ENCODE measurements around the gene HES7. TPM values are rescaled to one million over a fixed set of nuclear protein-coding genes. Genes with fewer than 3 reads are reported as not detected.

HES7 gene
- total and polyA plus RNA-seq, 9 of the 15 experiments (the other 6 are each of a cell fraction or from before 2014, with no cell fraction given) = 0.03 to 1.7 (median 0.14) TPM; not detected in 1

- TF ChIP-seq MBD1 (CRISPR knock-in tag; IDR thresholded peaks at IDR 0.05) = no peak
- TF ChIP-seq EP300 (IDR thresholded peaks at IDR 0.05; ENCODE audit: low read length) = peak; percentile 30; the same call in 1 of the 2 replicates
- TF ChIP-seq BMI1 (IDR thresholded peaks at IDR 0.05; ENCODE audit: low read length) = no peak
- TF ChIP-seq CBX8 (IDR thresholded peaks at IDR 0.05; ENCODE audit: borderline replicate concordance, extremely low read depth, low read depth, low read length, poor library complexity, severe bottlenecking) = no peak
- TF ChIP-seq ZNF449 (CRISPR knock-in tag; IDR thresholded peaks at IDR 0.05) = no peak
- no peak for TF ChIP-seq STAG1 (CRISPR knock-in tag; IDR thresholded peaks at IDR 0.05; ENCODE audit: borderline replicate concordance)
- no peak for TF ChIP-seq CUX1 (CRISPR knock-in tag; IDR thresholded peaks at IDR 0.05)
- TF ChIP-seq, protein P1, sequence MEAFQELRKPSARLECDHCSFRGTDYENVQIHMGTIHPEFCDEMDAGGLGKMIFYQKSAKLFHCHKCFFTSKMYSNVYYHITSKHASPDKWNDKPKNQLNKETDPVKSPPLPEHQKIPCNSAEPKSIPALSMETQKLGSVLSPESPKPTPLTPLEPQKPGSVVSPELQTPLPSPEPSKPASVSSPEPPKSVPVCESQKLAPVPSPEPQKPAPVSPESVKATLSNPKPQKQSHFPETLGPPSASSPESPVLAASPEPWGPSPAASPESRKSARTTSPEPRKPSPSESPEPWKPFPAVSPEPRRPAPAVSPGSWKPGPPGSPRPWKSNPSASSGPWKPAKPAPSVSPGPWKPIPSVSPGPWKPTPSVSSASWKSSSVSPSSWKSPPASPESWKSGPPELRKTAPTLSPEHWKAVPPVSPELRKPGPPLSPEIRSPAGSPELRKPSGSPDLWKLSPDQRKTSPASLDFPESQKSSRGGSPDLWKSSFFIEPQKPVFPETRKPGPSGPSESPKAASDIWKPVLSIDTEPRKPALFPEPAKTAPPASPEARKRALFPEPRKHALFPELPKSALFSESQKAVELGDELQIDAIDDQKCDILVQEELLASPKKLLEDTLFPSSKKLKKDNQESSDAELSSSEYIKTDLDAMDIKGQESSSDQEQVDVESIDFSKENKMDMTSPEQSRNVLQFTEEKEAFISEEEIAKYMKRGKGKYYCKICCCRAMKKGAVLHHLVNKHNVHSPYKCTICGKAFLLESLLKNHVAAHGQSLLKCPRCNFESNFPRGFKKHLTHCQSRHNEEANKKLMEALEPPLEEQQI (IDR thresholded peaks at IDR 0.05) = no peak
- no peak for TF ChIP-seq CREB3 (tag; conservative IDR thresholded peaks at IDR 0.05; ENCODE audit: low read depth)
- TF ChIP-seq, protein P2, sequence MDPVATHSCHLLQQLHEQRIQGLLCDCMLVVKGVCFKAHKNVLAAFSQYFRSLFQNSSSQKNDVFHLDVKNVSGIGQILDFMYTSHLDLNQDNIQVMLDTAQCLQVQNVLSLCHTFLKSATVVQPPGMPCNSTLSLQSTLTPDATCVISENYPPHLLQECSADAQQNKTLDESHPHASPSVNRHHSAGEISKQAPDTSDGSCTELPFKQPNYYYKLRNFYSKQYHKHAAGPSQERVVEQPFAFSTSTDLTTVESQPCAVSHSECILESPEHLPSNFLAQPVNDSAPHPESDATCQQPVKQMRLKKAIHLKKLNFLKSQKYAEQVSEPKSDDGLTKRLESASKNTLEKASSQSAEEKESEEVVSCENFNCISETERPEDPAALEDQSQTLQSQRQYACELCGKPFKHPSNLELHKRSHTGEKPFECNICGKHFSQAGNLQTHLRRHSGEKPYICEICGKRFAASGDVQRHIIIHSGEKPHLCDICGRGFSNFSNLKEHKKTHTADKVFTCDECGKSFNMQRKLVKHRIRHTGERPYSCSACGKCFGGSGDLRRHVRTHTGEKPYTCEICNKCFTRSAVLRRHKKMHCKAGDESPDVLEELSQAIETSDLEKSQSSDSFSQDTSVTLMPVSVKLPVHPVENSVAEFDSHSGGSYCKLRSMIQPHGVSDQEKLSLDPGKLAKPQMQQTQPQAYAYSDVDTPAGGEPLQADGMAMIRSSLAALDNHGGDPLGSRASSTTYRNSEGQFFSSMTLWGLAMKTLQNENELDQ (CRISPR knock-in tag; IDR thresholded peaks at IDR 0.05; ENCODE audit: borderline replicate concordance) = no peak
Observed at GRCh38 chr17:8156246-8156992, 32.5 kb upstream of the HES7 start (continued).

All from K562 (cell line).